HG03175 (cell line): ENCODE measurements around the gene SMG6.
"Not testable (repeated sequence)": the region's sequence is repeated elsewhere in the genome, so short reads cannot be mapped to it uniquely, and the experiment has no call there.

Experiments
- ATAC-seq: cut with Tn5 transposase; IDR thresholded peaks from one replicate; pipeline ENCODE4 v1.9.1; 2021; ENCODE audit warnings: mild to moderate bottlenecking, moderate library complexity; ENCODE audit not compliant: unreplicated experiment

The SMG6 gene

GRCh38 chr17:2151358-2152033 is 152.1 kb downstream of the SMG6 start:
- no peak for ATAC-seq

GRCh38 chr17:2150806-2151205 is 152.8 kb downstream of the SMG6 start:
- no peak for ATAC-seq

GRCh38 chr17:2149934-2150333 is 153.7 kb downstream of the SMG6 start:
- no peak for ATAC-seq

- ATAC-seq, result no peak
Measured at GRCh38 chr17:2146132-2146871, 157.3 kb downstream of the SMG6 start.

- ATAC-seq, result no peak
Measured at GRCh38 chr17:2144701-2145100, 158.9 kb downstream of the SMG6 start.

- ATAC-seq, result no peak
Measured at GRCh38 chr17:2143332-2143731, 160.3 kb downstream of the SMG6 start.

- ATAC-seq, result not testable (repeated sequence)
Measured at GRCh38 chr17:2142682-2143081, 160.9 kb downstream of the SMG6 start.

GRCh38 chr17:2140683-2141082 is 162.9 kb downstream of the SMG6 start:
- ATAC-seq, result no peak

GRCh38 chr17:2138761-2139160 is 164.8 kb downstream of the SMG6 start:
- ATAC-seq, result no peak

GRCh38 chr17:2138318-2138717 is 165.3 kb downstream of the SMG6 start:
- ATAC-seq, result no peak

- ATAC-seq, result peak; percentile 83
Measured at GRCh38 chr17:2137342-2138098, 166.1 kb downstream of the SMG6 start.

- no peak for ATAC-seq
Measured at GRCh38 chr17:2136241-2136640, 167.3 kb downstream of the SMG6 start.

GRCh38 chr17:2128011-2128410 is 175.6 kb downstream of the SMG6 start:
- ATAC-seq, result no peak

GRCh38 chr17:2125013-2125535 is 178.5 kb downstream of the SMG6 start:
- no peak for ATAC-seq

GRCh38 chr17:2124391-2124790 is 179.2 kb downstream of the SMG6 start:
- no peak for ATAC-seq

- no peak for ATAC-seq
Measured at GRCh38 chr17:2123375-2124251, 180.0 kb downstream of the SMG6 start.

GRCh38 chr17:2122641-2123302 is 180.8 kb downstream of the SMG6 start:
- ATAC-seq, result no peak

- ATAC-seq, result no peak
Measured at GRCh38 chr17:2120586-2121335, 182.8 kb downstream of the SMG6 start.

GRCh38 chr17:2113279-2113622 is 190.3 kb downstream of the SMG6 start:
- no peak for ATAC-seq
